RKO (cell line): ENCODE measurements around the gene TMEM220.

Experiments used
- DNase-seq: peaks from one replicate; pipeline ENCODE4 v3.0.0-alpha.2; 2016; ENCODE audit warnings: low spot score

The TMEM220 gene

DNA sequence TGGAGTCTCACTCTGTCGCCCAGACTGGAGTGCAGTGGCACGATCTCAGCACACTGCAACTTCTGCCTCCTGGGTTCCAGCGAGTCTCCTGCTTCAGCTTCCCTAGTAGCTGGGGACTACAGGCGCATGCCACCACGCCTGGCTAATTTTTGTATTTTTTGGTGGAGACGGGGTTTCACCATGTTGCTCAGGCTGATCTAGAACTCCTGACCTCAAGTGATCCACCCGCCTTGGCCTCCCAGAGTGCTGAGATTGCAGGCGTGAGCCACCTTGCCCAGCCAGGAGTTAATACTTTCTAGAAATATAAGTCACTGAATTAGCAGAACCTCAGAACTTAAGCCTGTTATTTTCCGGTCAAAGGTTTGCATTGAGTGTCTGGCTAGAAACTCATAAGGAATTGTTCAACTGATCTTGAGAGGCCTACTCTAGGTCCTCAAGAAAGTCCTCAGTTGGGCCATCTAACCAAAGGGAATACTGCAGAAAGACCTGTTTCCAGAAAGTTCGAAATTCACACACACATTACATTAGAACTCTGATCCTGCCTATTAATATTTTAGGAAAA lies 1.4 kb downstream of the TMEM220 start:
- no peak for DNase-seq

GRCh38 chr17:10727192-10727591 lies 2.6 kb downstream of the TMEM220 start:
- no peak for DNase-seq

GRCh38 chr17:10726196-10726595 lies 3.6 kb downstream of the TMEM220 start:
- no peak for DNase-seq

GRCh38 chr17:10725262-10725661 lies 4.6 kb downstream of the TMEM220 start:
- no peak for DNase-seq

DNA sequence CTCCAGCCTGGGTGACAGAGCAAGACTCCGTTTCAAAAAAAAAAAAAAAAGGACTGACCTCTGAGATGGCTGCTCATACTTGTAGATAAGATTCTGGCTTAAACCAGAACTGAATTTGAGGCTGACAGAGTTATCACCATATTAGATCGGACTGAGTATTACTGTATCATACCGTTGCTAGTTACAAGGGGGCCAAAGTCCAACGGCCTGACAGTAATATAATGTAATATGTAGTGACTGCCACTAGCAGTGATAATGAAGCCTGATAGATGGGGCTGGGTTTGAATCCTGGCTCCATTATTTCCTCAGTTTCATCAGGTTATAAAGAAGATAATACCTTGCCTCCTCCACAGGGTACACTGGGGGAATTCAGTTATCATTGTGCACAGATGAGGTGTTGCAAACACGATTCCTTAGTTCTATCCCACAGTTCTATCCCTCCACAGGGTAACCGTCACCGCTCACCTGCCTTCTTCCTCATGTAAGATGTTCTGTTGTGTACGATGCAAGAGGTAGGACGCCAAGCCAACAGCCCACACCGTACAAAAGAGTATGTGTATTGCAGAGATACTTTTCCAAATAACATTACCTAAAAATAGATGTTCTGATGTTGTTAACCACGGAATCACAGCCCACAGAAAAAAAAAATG lies 5.2 kb downstream of the TMEM220 start:
- DNase-seq: no peak

DNA sequence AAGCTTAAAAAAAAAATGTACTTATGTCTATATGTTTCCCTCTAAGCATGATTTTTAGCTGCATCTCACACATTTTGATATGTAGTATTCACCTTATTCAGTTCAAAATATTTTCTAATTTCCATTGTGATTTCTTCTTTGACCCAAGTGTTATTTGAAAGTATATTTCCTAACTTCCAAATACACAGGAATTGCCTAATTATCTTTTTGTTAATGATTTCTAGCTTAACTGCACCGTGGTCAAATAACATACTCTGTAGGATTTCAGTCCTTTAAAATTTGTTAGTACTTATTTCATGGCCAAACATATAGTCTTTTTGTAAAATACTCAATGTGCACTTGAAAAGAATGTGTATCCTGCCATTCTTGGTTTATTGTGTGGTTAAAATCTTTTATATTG lies 11.3 kb downstream of the TMEM220 start:
- DNase-seq: no peak

DNA sequence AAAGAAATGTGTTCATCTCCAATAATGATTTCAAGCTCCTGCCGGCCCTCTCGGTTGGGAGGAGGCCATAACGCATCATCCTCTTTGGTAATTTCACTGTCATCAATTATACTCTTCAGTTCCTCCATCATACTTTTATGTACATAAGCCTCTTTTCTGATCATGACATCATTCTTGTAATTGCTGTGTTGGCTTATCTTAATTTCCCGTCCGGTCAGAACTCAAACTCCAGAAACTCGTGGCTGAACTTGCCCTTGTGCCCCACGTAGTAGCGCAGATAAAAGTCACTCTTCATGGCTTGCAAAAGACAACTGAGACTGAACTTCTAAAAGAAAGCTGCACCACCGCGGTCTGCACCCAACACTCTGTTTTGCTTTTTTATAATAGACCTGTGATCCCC lies 13.6 kb downstream of the TMEM220 start:
- DNase-seq: no peak

DNA sequence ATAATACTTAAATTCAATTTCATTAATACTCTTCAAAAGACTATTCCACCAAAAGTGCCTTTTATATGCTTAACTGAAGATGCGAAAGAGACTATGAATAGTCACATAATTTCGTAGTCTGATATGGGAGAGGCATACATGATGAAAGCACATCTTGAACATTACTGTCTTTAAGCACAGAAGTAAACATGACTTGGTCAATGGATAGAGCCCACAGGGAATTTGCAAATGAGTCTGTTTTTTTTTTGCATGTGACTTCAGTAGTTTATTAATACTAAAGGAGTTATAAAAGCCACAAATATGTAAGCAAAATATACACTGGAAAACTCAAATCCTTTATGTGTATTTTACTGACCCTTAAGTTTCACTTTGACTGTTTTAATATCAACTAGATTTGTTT lies 16.5 kb downstream of the TMEM220 start:
- DNase-seq: no peak

DNA sequence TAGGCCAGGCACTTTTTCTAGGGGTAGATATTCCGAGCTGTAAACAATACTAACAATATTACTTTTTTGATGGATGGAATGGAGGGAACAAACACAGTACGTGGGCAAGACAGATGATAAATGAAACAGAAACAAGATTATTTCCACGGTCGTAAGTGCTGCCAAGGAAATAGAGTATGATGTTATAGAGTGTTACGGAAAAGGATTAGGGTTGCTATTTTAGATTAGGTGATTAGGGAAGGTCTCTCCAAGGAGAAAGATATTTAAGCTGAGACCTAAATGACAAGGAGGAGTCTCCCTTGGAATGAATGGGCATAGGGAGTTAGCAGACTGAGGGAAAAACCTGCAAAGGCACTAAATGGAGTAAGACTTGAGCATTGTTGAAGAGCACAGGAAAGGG lies 24.1 kb downstream of the TMEM220 start:
- no peak for DNase-seq

- DNase-seq: no peak
These were observed 27.2 kb downstream of the TMEM220 start for GRCh38 chr17:10702574-10702973.

GRCh38 chr17:10699856-10700255 lies 30.0 kb downstream of the TMEM220 start:
- no peak for DNase-seq

GRCh38 chr17:10698096-10698818 lies 31.6 kb downstream of the TMEM220 start:
- peak; percentile 36 for DNase-seq

DNA sequence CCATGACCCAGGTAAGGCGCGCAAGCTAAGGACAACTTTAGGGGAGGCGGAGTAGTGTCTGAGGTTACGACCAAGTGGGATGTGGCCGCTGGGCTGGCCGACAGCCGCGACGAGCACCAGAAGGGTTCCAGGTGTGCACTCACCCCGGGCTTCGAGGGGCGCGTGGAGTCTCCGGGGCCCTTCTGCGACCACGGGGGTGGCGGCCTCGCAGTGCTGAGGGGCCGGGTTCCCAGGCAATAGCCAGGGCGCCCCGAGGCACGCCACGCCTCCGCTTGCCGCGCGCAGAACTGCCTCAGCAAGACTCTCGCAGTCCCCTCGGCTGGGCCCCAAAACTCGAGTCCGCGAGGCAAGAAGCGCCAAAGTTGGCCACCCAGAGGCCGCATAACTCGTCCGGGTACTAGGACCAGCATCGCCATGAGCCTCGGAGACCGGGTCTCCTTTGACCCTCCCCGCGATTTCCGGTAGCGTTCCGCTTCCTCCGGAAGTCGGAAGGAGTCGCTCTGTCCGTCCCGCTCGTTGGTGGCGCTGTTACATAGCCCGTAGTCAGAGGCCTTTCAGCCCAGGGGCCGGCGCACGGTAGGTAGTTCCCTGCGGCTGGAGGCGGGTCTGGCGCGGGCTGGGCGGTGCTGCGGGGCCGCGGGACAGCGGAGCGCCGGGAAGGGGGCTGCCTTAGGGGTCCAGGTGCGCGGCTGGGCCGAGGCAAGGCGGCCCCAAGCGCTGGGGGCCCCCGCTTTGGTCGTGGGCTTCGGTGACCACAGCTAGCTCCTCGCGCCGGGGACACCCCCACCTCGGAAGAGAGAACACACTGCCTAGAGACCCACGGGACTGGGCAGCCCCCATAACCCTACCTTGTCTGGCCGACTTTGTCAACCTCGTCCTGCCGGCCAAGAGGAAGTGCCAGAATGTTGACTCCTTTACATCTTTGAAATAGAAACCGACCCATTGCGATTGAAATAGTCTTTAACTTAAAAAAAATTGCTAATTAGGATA lies 32.4 kb downstream of the TMEM220 start, which contains the start of the genes ADPRM and SCO1:
TSS of gene ADPRM (plus strand) at position 503 of the 990 bp plus-strand sequence. CDS start 7,333 bp downstream, outside the sequence.
TSS of gene SCO1 (minus strand) at position 442 of the 990 bp plus-strand sequence. CDS start at position 416, 26 bp downstream.
- peak; percentile 91 for DNase-seq

GRCh38 chr17:10695875-10696407 lies 33.9 kb downstream of the TMEM220 start:
- DNase-seq: peak; percentile 6

GRCh38 chr17:10687499-10687898 lies 42.3 kb downstream of the TMEM220 start:
- no peak for DNase-seq

- DNase-seq: peak; percentile 63
These were observed 46.0 kb downstream of the TMEM220 start for GRCh38 chr17:10683853-10684252.

- no peak for DNase-seq
These were observed 47.9 kb downstream of the TMEM220 start for GRCh38 chr17:10681866-10682446.

GRCh38 chr17:10674704-10675103 lies 55.1 kb downstream of the TMEM220 start:
- DNase-seq: no peak

GRCh38 chr17:10673312-10673711 lies 56.5 kb downstream of the TMEM220 start:
- no peak for DNase-seq

- DNase-seq: peak; percentile 5
These were observed 61.0 kb downstream of the TMEM220 start for GRCh38 chr17:10668775-10669174.

DNA sequence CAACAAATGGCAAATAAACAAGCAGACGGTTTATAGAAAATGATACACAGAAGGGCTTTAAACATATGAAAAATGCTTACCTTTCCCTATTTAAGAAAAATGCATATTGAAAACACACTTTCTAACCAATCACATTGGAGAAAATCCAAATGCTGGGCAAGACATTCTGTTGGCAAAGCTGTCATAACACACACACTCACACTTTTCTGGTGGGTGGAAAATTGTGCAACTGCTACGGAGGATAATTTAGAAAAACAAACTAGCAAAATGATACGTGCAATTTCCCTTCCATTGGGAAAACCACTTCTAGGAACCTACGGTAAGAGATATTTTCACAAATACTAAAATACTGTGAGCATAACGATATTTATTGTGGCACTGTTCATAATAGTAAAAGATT lies 62.9 kb downstream of the TMEM220 start:
- no peak for DNase-seq
